Smooth muscle cell (in vitro differentiated cells): ENCODE results near the gene RAI1. TPM values are rescaled to one million over a fixed set of nuclear protein-coding genes. Genes with fewer than 3 reads are reported as not detected.

ENCODE experiments used
- DNase-seq: peaks from one replicate; lab custom pipeline; 2025; ENCODE audit not compliant: unreplicated experiment; lab: John Stamatoyannopoulos, UW
- H2AFZ ChIP-seq: fragments of 200-600 bp; sonication (generic); 2 replicates; pipeline ENCODE4 v1.6.0; 2016; ENCODE audit warnings: antibody characterized with exemption, low read depth, mild to moderate bottlenecking
- H3F3A ChIP-seq: fragments of 200-600 bp; sonication (generic); 2 replicates; pipeline ENCODE4 v1.6.0; 2017; ENCODE audit warnings: antibody characterized with exemption, low read depth
- H3K27ac ChIP-seq: fragments of 200-600 bp; sonication (generic); 2 replicates; pipeline ENCODE4 v1.5.1; 2016; ENCODE audit warnings: low read depth, mild to moderate bottlenecking
- H3K27me3 ChIP-seq: fragments of 200-600 bp; sonication (generic); 2 replicates; pipeline ENCODE4 v1.6.1; 2016; ENCODE audit warnings: low read depth, mild to moderate bottlenecking
- H3K36me3 ChIP-seq: fragments of 200-600 bp; sonication (generic); 2 replicates; pipeline ENCODE4 v1.5.1; 2016; ENCODE audit warnings: low read depth
- H3K4me1 ChIP-seq: fragments of 200-600 bp; sonication (generic); 2 replicates; pipeline ENCODE4 v1.5.1; 2016; ENCODE audit warnings: low read depth
- H3K4me2 ChIP-seq: fragments of 200-600 bp; sonication (generic); 2 replicates; pipeline ENCODE4 v1.6.0; 2016; ENCODE audit warnings: mild to moderate bottlenecking
- H3K4me3 ChIP-seq: fragments of 200-600 bp; sonication (generic); 2 replicates; pipeline ENCODE4 v1.5.1; 2016; ENCODE audit warnings: mild to moderate bottlenecking
- H3K79me2 ChIP-seq: fragments of 200-600 bp; sonication (generic); 2 replicates; pipeline ENCODE4 v1.6.0; 2016; ENCODE audit warnings: low read depth, mild to moderate bottlenecking
- H3K9ac ChIP-seq: fragments of 200-600 bp; sonication (generic); 2 replicates; pipeline ENCODE4 v1.6.0; 2016; ENCODE audit warnings: low read depth
- H3K9me3 ChIP-seq: fragments of 200-600 bp; sonication (generic); replicated peaks from 2 replicates; pipeline ENCODE4 v1.5.1; 2016; ENCODE audit warnings: low read depth
- H4K20me1 ChIP-seq: fragments of 200-600 bp; sonication (generic); 2 replicates; pipeline ENCODE4 v1.6.0; 2016; ENCODE audit warnings: low read depth
- CTCF ChIP-seq: fragments of 200-600 bp; sonication (generic); IDR thresholded peaks from 2 replicates; pipeline ENCODE4 v1.5.1; 2017; ENCODE audit warnings: borderline replicate concordance, mild to moderate bottlenecking, antibody characterized with exemption; ENCODE audit not compliant: insufficient read depth, poor library complexity, severe bottlenecking
- WGBS: methylation state at CpG from one replicate; pipeline ENCODE4 v1.1.7; 2016; ENCODE audit warnings: low lambda C conversion rate; 5-methylcytosine and 5-hydroxymethylcytosine counted together
- polyA plus RNA-seq: library from polyadenylated mRNA; unstranded; fragments of >200 nt; fragmentation: Nextera tagmentation; extraction: Ambion mirVana; gene quantifications from 2 replicates; pipeline ENCODE4 v1.2.1, GENCODE V29; 2016
- total RNA-seq: library from RNA; depleted of rRNA; stranded (reverse); fragments of >200 nt; gene quantifications from 2 replicates; pipeline ENCODE4 v1.2.3, GENCODE V29; 2014

RAI1 gene
- total and polyA plus RNA-seq, 2 experiments from 2014 or later = 11.1 to 17.6 TPM

GRCh38 chr17:17809531-17810083 is 128.3 kb downstream of the RAI1 start:
- no peaks in the 10 kb centered on the region for H3K27me3 ChIP-seq
- peaks cover 55% of the 10 kb centered on the region for H4K20me1 ChIP-seq
- H3K4me3 ChIP-seq = peak overlapping the region; percentile 44
- H3F3A ChIP-seq = peaks cover 31% of the 10 kb centered on the region
- peak overlapping the region; percentile 65 for H3K27ac ChIP-seq
- no peak for DNase-seq
- H2AFZ ChIP-seq = no peak overlapping the region
- 7% methylated on average over 33 of the region's 52 CpGs for whole genome bisulfite sequencing
- no peaks in the 10 kb centered on the region for H3K9me3 ChIP-seq
- no peak for TF ChIP-seq CTCF
- no peaks in the 10 kb centered on the region for H3K79me2 ChIP-seq
- peak overlapping the region; percentile 76 for H3K9ac ChIP-seq
- peaks cover 32% of the 10 kb centered on the region for H3K4me1 ChIP-seq
- H3K36me3 ChIP-seq = no peaks in the 10 kb centered on the region
- H3K4me2 ChIP-seq = peak overlapping the region; percentile 88

DNA sequence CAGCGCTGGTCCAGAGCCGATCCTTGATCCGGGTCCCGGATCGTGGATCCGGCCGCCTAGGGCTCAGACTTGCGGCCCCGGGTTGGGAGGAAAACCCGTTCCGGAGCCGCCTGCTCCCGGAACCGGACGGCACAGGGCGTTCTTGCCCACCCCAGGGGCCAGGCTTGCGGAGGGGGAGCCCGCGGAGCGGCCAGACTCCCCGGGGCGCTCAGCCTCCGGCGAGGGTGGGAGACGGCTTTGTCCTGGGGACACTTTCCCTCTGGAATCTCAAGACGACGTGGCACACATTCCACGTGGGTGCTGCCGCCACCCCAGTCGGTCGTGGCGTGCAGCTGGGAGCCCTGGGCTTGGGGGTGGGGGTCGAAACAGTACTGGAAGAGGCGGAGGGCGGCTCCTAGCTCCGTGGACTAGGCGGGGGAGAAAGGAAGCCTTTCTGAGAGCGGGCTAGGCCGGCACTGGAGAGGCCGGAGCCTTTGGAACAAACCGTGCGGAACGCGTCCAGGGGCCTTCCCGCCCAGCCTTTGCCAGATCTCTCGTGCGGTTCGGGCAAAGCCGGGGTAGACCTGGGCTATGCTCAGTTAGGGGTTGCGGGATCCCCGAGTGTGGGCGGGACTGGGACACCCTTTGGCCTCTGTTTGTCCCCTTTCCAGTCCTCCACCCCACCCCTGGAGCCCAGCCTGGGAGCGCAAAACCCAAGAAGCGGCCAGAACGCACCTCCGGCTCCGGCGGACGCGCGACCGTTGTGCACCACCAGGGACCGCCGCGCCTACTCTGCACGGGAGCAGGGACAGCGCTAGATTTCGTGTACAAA is 129.0 kb downstream of the RAI1 start:
- no peak overlapping the region for H2AFZ ChIP-seq
- no peaks in the 10 kb centered on the region for H3K79me2 ChIP-seq
- H3K27ac ChIP-seq = peak overlapping the region; percentile 65
- DNase-seq = peak; percentile 52
- 20% methylated on average over 65 of the region's 68 CpGs for WGBS
- no peak for TF ChIP-seq CTCF
- peaks cover 50% of the 10 kb centered on the region for H4K20me1 ChIP-seq
- H3K9ac ChIP-seq = peak overlapping the region; percentile 76
- H3K27me3 ChIP-seq = no peaks in the 10 kb centered on the region
- no peaks in the 10 kb centered on the region for H3K36me3 ChIP-seq
- peaks cover 32% of the 10 kb centered on the region for H3K4me1 ChIP-seq
- H3K4me3 ChIP-seq = peak overlapping the region; percentile 44
- no peaks in the 10 kb centered on the region for H3K9me3 ChIP-seq
- H3K4me2 ChIP-seq = peak overlapping the region; percentile 88
- peaks cover 31% of the 10 kb centered on the region for H3F3A ChIP-seq

- H3K4me2 ChIP-seq = peak overlapping the region; percentile 88
- no peak for DNase-seq
- no peak overlapping the region for H3K4me3 ChIP-seq
- H4K20me1 ChIP-seq = peaks cover 44% of the 10 kb centered on the region
- H3K36me3 ChIP-seq = no peaks in the 10 kb centered on the region
- 82% methylated on average over 27 of the region's 27 CpGs for WGBS
- H2AFZ ChIP-seq = no peak overlapping the region
- no peak overlapping the region for H3K9ac ChIP-seq
- H3K9me3 ChIP-seq = no peaks in the 10 kb centered on the region
- no peak for TF ChIP-seq CTCF
- H3K4me1 ChIP-seq = peaks cover 32% of the 10 kb centered on the region
- H3K27me3 ChIP-seq = no peaks in the 10 kb centered on the region
- no peaks in the 10 kb centered on the region for H3K79me2 ChIP-seq
- H3F3A ChIP-seq = peaks cover 31% of the 10 kb centered on the region
- peak overlapping the region; percentile 65 for H3K27ac ChIP-seq
These were observed 129.6 kb downstream of the RAI1 start for GRCh38 chr17:17810895-17811248.
